HG03378 (cell line): ENCODE measurements around the gene SPOP.
"Not testable (repeated sequence)": the region's sequence is repeated elsewhere in the genome, so short reads cannot be mapped to it uniquely, and the experiment has no call there.

Source experiments
- ATAC-seq: cut with Tn5 transposase; IDR thresholded peaks from one replicate; pipeline ENCODE4 v1.9.1; 2021; ENCODE audit warnings: mild to moderate bottlenecking, moderate library complexity; ENCODE audit not compliant: unreplicated experiment

The SPOP gene

GRCh38 chr17:49574945-49575678, 102.8 kb downstream of the SPOP start:
- ATAC-seq: no peak

DNA sequence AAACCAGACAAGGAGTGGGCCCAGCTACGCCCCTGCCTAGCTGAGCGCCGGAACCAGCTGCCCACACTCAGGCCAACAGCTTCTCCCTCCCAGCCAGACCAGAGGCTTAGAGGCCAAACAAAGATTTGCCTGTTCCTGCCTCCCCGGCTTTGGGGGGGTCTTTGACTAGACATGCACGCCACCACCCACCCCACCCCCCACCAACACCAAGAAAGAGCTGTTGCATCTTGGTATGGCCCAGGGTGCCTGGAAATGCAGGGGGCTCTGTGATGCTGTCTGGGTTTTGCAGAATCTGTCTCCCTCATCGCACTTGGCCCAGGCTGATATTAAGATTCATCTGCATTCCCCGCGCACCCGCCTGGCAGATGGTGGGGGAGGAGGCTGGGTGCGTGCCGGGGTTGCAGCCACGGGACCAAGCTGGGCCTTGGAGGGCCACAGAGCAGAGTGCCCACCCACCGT, 103.5 kb downstream of the SPOP start:
- no peak for ATAC-seq

GRCh38 chr17:49573510-49574322, 104.2 kb downstream of the SPOP start:
- ATAC-seq: no peak

GRCh38 chr17:49572806-49573420, 105.0 kb downstream of the SPOP start:
- ATAC-seq: no peak

DNA sequence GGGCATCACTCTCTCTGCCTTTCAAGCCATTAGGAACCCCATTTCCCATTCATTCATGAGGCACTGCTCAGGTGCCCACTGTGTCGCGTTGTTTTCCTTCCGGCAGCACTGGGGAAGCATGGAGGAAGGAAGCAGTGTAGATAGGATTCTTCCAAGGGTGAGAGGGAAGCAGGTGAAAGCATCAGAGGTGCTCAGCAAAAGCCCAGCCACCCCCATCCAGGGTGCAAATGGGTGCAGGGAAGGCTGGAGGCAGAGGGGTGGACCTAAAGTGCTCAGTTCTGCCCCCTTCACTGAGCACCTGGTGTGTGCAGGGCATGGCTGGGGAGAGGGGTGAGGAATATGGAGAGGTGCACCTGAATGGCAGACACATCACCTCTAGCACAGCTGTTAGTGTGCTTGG, 105.7 kb downstream of the SPOP start:
- ATAC-seq: no peak

- no peak for ATAC-seq
These were observed 106.1 kb downstream of the SPOP start for GRCh38 chr17:49571764-49572163.

- ATAC-seq: no peak
These were observed 106.6 kb downstream of the SPOP start for GRCh38 chr17:49571283-49571682.

DNA sequence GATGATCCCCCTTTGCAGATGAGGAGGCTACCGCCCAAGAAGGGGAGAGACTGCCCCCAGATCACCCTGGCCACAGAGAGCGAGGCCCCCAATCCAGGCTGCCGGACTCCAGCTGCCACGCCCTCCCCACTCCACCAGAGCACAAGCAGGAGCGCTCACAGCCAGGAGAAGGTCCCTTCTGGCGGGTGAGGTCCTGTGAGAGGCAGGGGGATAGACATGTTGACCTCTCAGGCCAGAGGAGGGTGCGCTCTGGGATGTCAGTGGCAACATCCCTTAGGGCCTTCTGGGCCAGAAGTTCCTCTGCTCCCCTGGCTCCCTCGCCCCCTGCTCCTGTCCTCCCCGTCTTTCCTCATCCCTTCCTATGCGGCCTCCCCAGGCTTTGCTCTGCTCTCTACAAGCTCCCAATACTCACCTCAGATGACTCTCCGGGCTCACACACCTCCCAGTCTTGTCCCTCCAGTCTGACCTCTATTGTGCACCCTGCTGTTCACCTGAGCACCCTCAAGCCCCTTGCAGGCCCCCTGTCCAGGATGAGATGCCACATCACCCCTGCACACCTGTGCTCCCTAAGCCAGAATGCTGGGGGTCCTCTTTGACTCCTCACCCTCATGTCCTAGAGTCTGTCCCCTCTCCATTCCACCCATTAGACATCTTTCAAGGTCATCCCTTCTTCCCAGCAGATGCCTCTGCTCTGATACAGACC, 107.2 kb downstream of the SPOP start:
- no peak for ATAC-seq

DNA sequence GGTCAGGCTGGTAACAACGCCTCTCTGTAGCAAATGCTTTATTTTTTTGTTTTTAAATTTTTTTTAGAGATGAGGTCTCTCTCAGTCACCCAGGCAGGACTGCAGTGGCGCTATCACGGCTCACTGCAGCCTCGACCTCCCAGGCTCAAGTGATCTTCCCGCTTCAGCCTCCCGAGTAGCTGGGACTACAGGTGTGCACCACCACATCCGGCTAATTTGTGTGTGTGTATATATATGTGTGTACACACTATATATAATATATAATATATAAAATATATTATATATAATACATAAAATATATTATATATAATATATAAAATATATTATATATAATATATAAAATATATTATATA, 109.2 kb downstream of the SPOP start:
- ATAC-seq: not testable (repeated sequence)

GRCh38 chr17:49567871-49568694, 109.8 kb downstream of the SPOP start:
- ATAC-seq: no peak

- ATAC-seq: no peak
These were observed 110.8 kb downstream of the SPOP start for GRCh38 chr17:49567104-49567521.

DNA sequence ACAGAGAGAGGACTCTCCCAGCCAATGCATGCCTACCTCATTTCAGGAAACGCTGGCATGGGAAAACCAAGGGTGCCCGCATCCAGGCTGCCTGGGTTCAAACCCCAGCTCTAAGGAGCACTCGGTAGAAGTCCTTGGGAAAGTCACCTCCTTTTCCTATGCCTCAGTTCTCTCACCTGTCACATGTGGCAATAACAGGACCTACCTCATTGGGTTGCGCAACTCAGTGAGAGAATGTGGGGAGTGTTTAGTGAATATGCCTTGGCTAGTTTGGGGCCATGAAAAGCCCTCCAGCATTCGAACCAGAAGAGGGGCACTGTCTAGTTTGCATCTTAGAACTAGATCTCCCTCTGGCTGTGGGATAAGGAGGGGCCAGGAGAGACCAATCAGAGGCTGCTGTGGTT, 111.2 kb downstream of the SPOP start:
- ATAC-seq: no peak

DNA sequence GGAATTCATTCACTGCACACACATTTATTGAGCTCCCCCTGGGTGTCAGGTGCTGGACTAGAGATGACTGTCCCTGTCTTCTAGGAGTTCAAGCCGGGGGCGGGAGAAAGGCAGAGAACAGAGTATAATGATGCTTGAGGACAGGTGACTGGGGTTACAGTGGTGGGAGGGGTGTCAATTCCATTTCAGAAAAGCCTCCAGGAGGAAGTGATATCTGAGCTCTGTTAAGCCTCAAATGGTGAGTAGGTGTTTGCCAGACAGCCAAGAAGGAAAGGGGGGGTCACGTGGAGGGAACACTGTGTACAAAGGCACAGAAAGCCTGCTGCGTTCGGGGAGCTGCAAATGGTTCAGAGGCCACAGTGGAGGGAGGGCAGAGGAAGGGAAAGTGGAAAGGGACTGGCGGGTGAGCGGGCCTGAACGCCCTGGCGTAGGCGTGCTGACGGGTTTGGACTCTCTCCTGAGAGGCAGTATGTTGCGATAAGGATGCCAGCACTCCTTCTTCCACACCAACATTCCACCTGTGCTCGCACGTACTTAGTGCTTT, 111.9 kb downstream of the SPOP start:
- no peak for ATAC-seq

DNA sequence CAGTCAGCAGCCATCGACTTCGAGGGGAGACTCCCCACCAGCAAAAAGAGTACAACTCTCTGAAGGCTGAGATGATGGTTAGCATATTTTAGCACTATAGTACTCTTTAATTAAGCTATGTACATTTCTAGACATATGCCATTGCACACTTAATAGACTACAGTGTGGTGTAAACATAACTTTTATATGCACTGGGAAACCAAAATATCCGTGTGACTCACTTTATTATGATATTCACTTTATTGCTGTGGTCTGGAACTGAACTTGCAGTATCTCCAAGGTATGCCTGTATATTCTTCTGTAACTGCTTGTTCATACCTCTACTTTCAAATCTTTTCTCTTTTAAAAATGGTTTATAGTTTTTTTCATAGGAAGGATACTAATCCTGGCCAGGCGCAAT, 113.3 kb downstream of the SPOP start:
- ATAC-seq: no peak

DNA sequence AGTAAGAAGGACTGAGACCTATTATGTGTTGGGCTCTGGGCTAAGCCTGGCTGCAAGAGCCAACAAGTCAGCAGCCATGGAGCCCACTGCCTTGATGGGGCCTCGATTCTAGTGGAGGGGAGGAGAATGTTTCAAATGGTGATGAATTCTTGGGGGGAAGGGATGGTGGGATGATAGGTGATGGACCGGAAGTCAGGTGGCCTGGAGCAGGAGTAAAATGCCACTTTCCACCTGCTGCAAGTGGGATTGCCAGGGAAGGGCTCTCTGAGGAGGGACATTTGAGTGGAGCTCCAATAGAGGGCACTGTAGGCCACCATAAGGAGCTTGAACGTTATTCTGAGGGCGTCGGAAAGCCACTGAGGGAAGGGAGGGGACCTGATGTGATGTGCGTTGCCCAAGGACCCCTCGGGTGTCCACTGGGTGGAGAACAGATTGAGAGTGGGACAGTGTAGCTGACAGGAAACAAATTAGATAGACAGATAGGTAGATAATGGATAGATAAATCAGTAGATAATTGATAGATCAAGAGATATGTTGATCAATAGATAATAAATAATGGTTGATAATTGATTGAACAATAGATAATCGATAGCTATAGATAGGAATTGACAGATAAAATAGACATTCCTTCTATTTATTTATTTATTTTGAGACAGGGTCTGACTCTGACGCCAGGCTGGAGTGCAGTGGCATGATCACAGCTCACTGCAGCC, 120.4 kb downstream of the SPOP start:
- no peak for ATAC-seq

GRCh38 chr17:49556223-49556943, 121.5 kb downstream of the SPOP start:
- no peak for ATAC-seq

DNA sequence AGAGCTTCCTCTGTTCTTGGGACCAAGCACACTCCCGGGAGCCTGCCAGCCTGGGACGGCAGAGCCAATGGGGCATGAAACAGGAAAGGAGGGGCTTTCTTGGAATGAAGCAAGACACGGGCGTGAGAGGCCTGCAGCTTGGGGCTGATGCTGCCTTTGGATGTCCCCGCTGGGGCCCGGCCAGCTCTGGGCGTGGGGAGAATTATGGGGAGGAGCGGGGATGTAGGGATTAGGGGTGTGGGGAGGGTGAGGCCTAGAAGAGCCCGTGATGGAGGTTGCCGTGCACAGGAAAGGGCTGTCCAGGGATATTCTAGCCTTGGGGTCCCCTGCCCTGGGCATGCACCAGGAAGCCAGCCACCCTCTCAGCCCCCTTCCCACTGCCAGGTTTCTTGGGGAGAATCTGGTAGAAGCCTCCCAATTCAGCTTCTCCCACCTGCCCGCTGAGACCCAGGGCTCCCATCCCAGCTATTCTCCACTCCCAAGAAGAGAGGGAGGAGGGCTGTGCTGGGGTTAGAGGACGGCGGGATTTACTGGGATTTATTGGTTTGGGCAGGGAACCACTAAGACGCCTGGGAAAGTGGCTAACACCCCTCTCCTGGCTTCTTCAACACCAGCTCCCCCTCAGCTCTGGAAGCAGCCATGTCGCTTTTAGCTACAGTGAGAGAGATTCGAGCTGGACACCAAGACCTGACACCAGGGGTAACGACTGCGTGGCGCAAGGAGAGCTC, 122.2 kb downstream of the SPOP start:
- no peak for ATAC-seq
